Measurements from ENCODE around the gene TRIM25. TPM values are rescaled to one million over a fixed set of nuclear protein-coding genes. Genes with fewer than 3 reads are reported as not detected.

The TRIM25 gene
- total RNA-seq, 1 experiment from 2014 or later, result 32.5 TPM

- no peaks in the 10 kb centered on the region for H3K9me3 ChIP-seq (ENCODE audit: control insufficient read depth, low read depth, low read length)
- no peak overlapping the region for H3K56ac ChIP-seq (ENCODE audit: insufficient read length, low read depth, low read length)
- no CpG with 5 or more reads among the region's 5 CpGs for WGBS (ENCODE audit: extremely low coverage, insufficient read length, low lambda C conversion rate)
- no peak for TF ChIP-seq CTCF (conservative IDR thresholded peaks at IDR 0.05)
- H4K5ac ChIP-seq (ENCODE audit: insufficient read length, low read depth, low read length), result no peak overlapping the region
- no peak overlapping the region for H2AK5ac ChIP-seq (ENCODE audit: insufficient read length, low read length)
- H3K36me3 Mint-ChIP-seq (ENCODE audit: insufficient read depth in 1 of 3, low read depth in 3 of 3), result peaks cover 37 to 83% (median 44%) of the 10 kb centered on the region in 3 experiments
- H3T11ph ChIP-seq (ENCODE audit: low read length), result no peak overlapping the region
- H3K27ac ChIP-seq (ENCODE audit: insufficient read length, low read depth, low read length), result no peak overlapping the region
- H3K4me1 ChIP-seq (ENCODE audit: insufficient read depth, low read length), result no peaks in the 10 kb centered on the region
- no peak overlapping the region for H3K27ac Mint-ChIP-seq
- no peak overlapping the region for H2BK20ac ChIP-seq (ENCODE audit: low read depth, low read length, poor library complexity, severe bottlenecking)
- no peaks in the 10 kb centered on the region for H3K27me3 Mint-ChIP-seq (ENCODE audit: low read depth)
- no peaks in the 10 kb centered on the region for H3K9me3 Mint-ChIP-seq
- no peaks in the 10 kb centered on the region for H3K23me2 ChIP-seq (ENCODE audit: insufficient read length, low read depth, low read length, poor library complexity, severe bottlenecking)
- no peak overlapping the region for H3K4ac ChIP-seq (ENCODE audit: low read depth, low read length)
- H3K14ac ChIP-seq (ENCODE audit: insufficient read depth, low read length), result no peak overlapping the region
- H4K8ac ChIP-seq (replicated peaks; ENCODE audit: insufficient read length, low read depth, low read length), result no peak overlapping the region
- no peak overlapping the region for H2BK15ac ChIP-seq (ENCODE audit: low read depth, low read length)
- no peak overlapping the region for H3K4me2 ChIP-seq (ENCODE audit: insufficient read depth, insufficient read length, low read length)
- no peak overlapping the region for H3K9ac ChIP-seq (ENCODE audit: extremely low read depth, insufficient read length, low read length)
- H3K79me2 ChIP-seq (ENCODE audit: insufficient read depth, low read length), result no peaks in the 10 kb centered on the region
- no peak overlapping the region for H2BK12ac ChIP-seq (ENCODE audit: insufficient read length, low read depth, low read length)
- H3K79me1 ChIP-seq (ENCODE audit: insufficient read depth, low read depth, low read length, poor library complexity, severe bottlenecking), result no peaks in the 10 kb centered on the region
- H3K27me3 ChIP-seq (ENCODE audit: insufficient read depth, low read length), result no peaks in the 10 kb centered on the region; the same call in 1 of the 2 replicates
- peaks cover 11 to 12% of the 10 kb centered on the region in 2 experiments for H3K4me1 Mint-ChIP-seq
- H3K4me3 Mint-ChIP-seq, result no peak overlapping the region
- no peak overlapping the region for H3K23ac ChIP-seq (ENCODE audit: insufficient read length, low read depth, low read length)
- H4K91ac ChIP-seq (ENCODE audit: insufficient read length, low read depth, low read length), result no peak overlapping the region
- no peak overlapping the region for H2AFZ ChIP-seq (ENCODE audit: low read length)
- H2BK120ac ChIP-seq (ENCODE audit: low read depth, low read length, poor library complexity, severe bottlenecking), result no peak overlapping the region
- H4K20me1 ChIP-seq (ENCODE audit: control insufficient read depth, insufficient read depth, insufficient read length), result no peaks in the 10 kb centered on the region
- H3K18ac ChIP-seq (ENCODE audit: insufficient read length, low read depth, low read length), result no peak overlapping the region
- no peak for DNase-seq
- no peak overlapping the region for H2BK5ac ChIP-seq (ENCODE audit: insufficient read length, low read length)
Measured at GRCh38 chr17:56903560-56903959, 10.3 kb downstream of the TRIM25 start.

Data from H9 (cell line).